ENCODE measurements around the gene PLCXD3. TPM values are rescaled to one million over a fixed set of nuclear protein-coding genes. Genes with fewer than 3 reads are reported as not detected.

Gene PLCXD3
- total and polyA plus RNA-seq, 10 of the 15 experiments (the other 5 are each of a cell fraction or from before 2014, with no cell fraction given): not detected

GRCh38 chr5:41290810-41291209, 219.6 kb downstream of the PLCXD3 start:
- intact Hi-C loops (cut with micrococcal nuclease; ENCODE audit: unreplicated experiment) (no loop called here), in situ Hi-C loops (cut with MboI) (loop anchor here (25.0 kb wide), 1 partner anchor 546 kb away; no protein-coding TSS in a partner anchor)
- no peaks in the 10 kb centered on the region for H3K36me3 ChIP-seq (ENCODE audit: control insufficient read depth in 2 of 2, insufficient read depth in 2 of 2, low read length in 1 of 2)
- DNase-seq (ENCODE audit: low read depth, low spot score): no peak
- SMC1A ChIA-PET (ENCODE audit: uncharacterized antibody, unreplicated experiment): interaction anchor here (1.6 kb wide), 1 partner anchor 12 kb away, joined by 3 read pairs; no protein-coding TSS in a partner anchor
- TF ChIP-seq TBL1XR1 (IDR thresholded peaks at IDR 0.05; ENCODE audit: low read depth, low read length) (no peak), RELA (IDR thresholded peaks at IDR 0.05; ENCODE audit: borderline replicate concordance, partially characterized antibody) (no peak), PRDM15 (CRISPR knock-in tag; IDR thresholded peaks at IDR 0.05) (no peak), RBBP5 (conservative IDR thresholded peaks at IDR 0.05) (no peak)
- H3K4me1 ChIP-seq (ENCODE audit: control insufficient read depth, insufficient read depth, low read length): no peaks in the 10 kb centered on the region
- no peak for FAIRE-seq
- H3K27ac ChIP-seq (ENCODE audit: control insufficient read depth, insufficient read depth): no peak overlapping the region
- H3K79me2 ChIP-seq (ENCODE audit: control insufficient read depth, insufficient read depth, low read length): no peaks in the 10 kb centered on the region
- H4K20me1 ChIP-seq (ENCODE audit: control insufficient read depth, insufficient read depth): no peaks in the 10 kb centered on the region
- H3K4me3 ChIP-seq: no peak overlapping the region
- no peaks in the 10 kb centered on the region; the same call in 2 of the 3 replicates for H3K9me3 ChIP-seq (replicated peaks; ENCODE audit: control insufficient read depth, insufficient read depth, low read length)
- no peak overlapping the region for H2AFZ ChIP-seq (ENCODE audit: control insufficient read depth, low read depth, low read length)
- no peak overlapping the region for H3K4me2 ChIP-seq (ENCODE audit: control insufficient read depth, insufficient read depth)
- CTCF ChIA-PET: no interaction called here
- H3K9ac ChIP-seq (ENCODE audit: control insufficient read depth, insufficient read depth, low read length): no peak overlapping the region
- POLR2A ChIA-PET: no interaction called here
- RAD21 ChIA-PET (ENCODE audit: unreplicated experiment): no interaction called here
- WGBS (ENCODE audit: insufficient coverage, insufficient replicate concordance, low lambda C conversion rate, missing lambda C conversion rate): 14% methylated on average over 1 of the region's 2 CpGs
- ATAC-seq: no peak
- no TSS peak for BruUV-seq (replicated peaks)
- no peaks in the 10 kb centered on the region for H3K27me3 ChIP-seq (replicated peaks in 1 of 2; ENCODE audit: control insufficient read depth in 2 of 2, insufficient read depth in 2 of 2, low read length in 1 of 2)
